Ishikawa (cell line): ENCODE data around the gene GNAL.

ENCODE experiments used
- EP300 ChIP-seq: IDR thresholded peaks from 2 replicates; pipeline ENCODE4 v1.6.1; 2012; ENCODE audit warnings: borderline replicate concordance
- FOXM1 ChIP-seq: IDR thresholded peaks from 2 replicates; pipeline ENCODE4 v1.6.1; 2012; ENCODE audit warnings: low read depth, borderline replicate concordance
- NFIC ChIP-seq: IDR thresholded peaks from 2 replicates; pipeline ENCODE4 v1.6.1; 2012
- TCF12 ChIP-seq: IDR thresholded peaks from 2 replicates; pipeline ENCODE4 v1.6.1; 2012; ENCODE audit warnings: low read depth
- YY1 ChIP-seq: IDR thresholded peaks from 2 replicates; pipeline ENCODE4 v1.6.1; 2012; ENCODE audit warnings: low read depth
- TF ChIP-seq, protein P1 (sequence below): IDR thresholded peaks from 2 replicates; pipeline ENCODE4 v1.6.1; 2012

- no peak for TF ChIP-seq NFIC
- no peak for TF ChIP-seq FOXM1
- TF ChIP-seq, protein P1, sequence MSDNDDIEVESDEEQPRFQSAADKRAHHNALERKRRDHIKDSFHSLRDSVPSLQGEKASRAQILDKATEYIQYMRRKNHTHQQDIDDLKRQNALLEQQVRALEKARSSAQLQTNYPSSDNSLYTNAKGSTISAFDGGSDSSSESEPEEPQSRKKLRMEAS: no peak
- TF ChIP-seq EP300: no peak
- TF ChIP-seq YY1: no peak
- no peak for TF ChIP-seq TCF12
These were observed 198.5 kb downstream of the GNAL start for GRCh38 chr18:11887328-11888128.
